ENCODE results near the gene RBBP8.
A peak's percentile ranks its signal among the peaks of the same experiment; 100 is the strongest.

The RBBP8 gene

GRCh38 chr18:23063502-23063901 is 130.4 kb downstream of the RBBP8 start:
- no peak for DNase-seq (ENCODE audit: low spot score)

GRCh38 chr18:23065234-23065806 is 132.2 kb downstream of the RBBP8 start:
- no peak for DNase-seq (ENCODE audit: low spot score)

- no peak for DNase-seq (ENCODE audit: low spot score)
Observed at GRCh38 chr18:23066060-23066459, 132.9 kb downstream of the RBBP8 start.

GRCh38 chr18:23066504-23067039 is 133.4 kb downstream of the RBBP8 start:
- DNase-seq (ENCODE audit: low spot score) = no peak

- DNase-seq (ENCODE audit: low spot score) = peak; percentile 11
Observed at GRCh38 chr18:23067236-23067635, 134.1 kb downstream of the RBBP8 start.

- no peak for DNase-seq (ENCODE audit: low spot score)
Observed at GRCh38 chr18:23068011-23068410, 134.9 kb downstream of the RBBP8 start.

- no peak for DNase-seq (ENCODE audit: low spot score)
Observed at GRCh38 chr18:23068570-23069310, 135.6 kb downstream of the RBBP8 start.

- DNase-seq (ENCODE audit: low spot score) = no peak
Observed at GRCh38 chr18:23069481-23069880, 136.4 kb downstream of the RBBP8 start.

- no peak for DNase-seq (ENCODE audit: low spot score)
Observed at GRCh38 chr18:23069898-23070297, 136.8 kb downstream of the RBBP8 start.

- DNase-seq (ENCODE audit: low spot score) = peak; percentile 90
Observed at GRCh38 chr18:23071285-23071684, 138.2 kb downstream of the RBBP8 start.

GRCh38 chr18:23072079-23072478 is 139.0 kb downstream of the RBBP8 start:
- DNase-seq (ENCODE audit: low spot score) = no peak

GRCh38 chr18:23073996-23074606 is 141.0 kb downstream of the RBBP8 start:
- no peak for DNase-seq (ENCODE audit: low spot score)

Data from activated CD4-positive, alpha-beta T cell treated with anti-CD3 and anti-CD28 coated beads, Interleukin-2, Interleukin-4, amounts not matched to agents 100 ng/mL and 50 ng/mL, durations not matched to agents 16 hours and 8 hours (primary cell).